Measurements from ENCODE around the gene HYDIN.

- TF ChIP-seq, protein P1, sequence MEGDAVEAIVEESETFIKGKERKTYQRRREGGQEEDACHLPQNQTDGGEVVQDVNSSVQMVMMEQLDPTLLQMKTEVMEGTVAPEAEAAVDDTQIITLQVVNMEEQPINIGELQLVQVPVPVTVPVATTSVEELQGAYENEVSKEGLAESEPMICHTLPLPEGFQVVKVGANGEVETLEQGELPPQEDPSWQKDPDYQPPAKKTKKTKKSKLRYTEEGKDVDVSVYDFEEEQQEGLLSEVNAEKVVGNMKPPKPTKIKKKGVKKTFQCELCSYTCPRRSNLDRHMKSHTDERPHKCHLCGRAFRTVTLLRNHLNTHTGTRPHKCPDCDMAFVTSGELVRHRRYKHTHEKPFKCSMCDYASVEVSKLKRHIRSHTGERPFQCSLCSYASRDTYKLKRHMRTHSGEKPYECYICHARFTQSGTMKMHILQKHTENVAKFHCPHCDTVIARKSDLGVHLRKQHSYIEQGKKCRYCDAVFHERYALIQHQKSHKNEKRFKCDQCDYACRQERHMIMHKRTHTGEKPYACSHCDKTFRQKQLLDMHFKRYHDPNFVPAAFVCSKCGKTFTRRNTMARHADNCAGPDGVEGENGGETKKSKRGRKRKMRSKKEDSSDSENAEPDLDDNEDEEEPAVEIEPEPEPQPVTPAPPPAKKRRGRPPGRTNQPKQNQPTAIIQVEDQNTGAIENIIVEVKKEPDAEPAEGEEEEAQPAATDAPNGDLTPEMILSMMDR (conservative IDR thresholded peaks at IDR 0.05; ENCODE audit: low read depth in 2 of 2), result no peak
- TF ChIP-seq, protein P2, sequence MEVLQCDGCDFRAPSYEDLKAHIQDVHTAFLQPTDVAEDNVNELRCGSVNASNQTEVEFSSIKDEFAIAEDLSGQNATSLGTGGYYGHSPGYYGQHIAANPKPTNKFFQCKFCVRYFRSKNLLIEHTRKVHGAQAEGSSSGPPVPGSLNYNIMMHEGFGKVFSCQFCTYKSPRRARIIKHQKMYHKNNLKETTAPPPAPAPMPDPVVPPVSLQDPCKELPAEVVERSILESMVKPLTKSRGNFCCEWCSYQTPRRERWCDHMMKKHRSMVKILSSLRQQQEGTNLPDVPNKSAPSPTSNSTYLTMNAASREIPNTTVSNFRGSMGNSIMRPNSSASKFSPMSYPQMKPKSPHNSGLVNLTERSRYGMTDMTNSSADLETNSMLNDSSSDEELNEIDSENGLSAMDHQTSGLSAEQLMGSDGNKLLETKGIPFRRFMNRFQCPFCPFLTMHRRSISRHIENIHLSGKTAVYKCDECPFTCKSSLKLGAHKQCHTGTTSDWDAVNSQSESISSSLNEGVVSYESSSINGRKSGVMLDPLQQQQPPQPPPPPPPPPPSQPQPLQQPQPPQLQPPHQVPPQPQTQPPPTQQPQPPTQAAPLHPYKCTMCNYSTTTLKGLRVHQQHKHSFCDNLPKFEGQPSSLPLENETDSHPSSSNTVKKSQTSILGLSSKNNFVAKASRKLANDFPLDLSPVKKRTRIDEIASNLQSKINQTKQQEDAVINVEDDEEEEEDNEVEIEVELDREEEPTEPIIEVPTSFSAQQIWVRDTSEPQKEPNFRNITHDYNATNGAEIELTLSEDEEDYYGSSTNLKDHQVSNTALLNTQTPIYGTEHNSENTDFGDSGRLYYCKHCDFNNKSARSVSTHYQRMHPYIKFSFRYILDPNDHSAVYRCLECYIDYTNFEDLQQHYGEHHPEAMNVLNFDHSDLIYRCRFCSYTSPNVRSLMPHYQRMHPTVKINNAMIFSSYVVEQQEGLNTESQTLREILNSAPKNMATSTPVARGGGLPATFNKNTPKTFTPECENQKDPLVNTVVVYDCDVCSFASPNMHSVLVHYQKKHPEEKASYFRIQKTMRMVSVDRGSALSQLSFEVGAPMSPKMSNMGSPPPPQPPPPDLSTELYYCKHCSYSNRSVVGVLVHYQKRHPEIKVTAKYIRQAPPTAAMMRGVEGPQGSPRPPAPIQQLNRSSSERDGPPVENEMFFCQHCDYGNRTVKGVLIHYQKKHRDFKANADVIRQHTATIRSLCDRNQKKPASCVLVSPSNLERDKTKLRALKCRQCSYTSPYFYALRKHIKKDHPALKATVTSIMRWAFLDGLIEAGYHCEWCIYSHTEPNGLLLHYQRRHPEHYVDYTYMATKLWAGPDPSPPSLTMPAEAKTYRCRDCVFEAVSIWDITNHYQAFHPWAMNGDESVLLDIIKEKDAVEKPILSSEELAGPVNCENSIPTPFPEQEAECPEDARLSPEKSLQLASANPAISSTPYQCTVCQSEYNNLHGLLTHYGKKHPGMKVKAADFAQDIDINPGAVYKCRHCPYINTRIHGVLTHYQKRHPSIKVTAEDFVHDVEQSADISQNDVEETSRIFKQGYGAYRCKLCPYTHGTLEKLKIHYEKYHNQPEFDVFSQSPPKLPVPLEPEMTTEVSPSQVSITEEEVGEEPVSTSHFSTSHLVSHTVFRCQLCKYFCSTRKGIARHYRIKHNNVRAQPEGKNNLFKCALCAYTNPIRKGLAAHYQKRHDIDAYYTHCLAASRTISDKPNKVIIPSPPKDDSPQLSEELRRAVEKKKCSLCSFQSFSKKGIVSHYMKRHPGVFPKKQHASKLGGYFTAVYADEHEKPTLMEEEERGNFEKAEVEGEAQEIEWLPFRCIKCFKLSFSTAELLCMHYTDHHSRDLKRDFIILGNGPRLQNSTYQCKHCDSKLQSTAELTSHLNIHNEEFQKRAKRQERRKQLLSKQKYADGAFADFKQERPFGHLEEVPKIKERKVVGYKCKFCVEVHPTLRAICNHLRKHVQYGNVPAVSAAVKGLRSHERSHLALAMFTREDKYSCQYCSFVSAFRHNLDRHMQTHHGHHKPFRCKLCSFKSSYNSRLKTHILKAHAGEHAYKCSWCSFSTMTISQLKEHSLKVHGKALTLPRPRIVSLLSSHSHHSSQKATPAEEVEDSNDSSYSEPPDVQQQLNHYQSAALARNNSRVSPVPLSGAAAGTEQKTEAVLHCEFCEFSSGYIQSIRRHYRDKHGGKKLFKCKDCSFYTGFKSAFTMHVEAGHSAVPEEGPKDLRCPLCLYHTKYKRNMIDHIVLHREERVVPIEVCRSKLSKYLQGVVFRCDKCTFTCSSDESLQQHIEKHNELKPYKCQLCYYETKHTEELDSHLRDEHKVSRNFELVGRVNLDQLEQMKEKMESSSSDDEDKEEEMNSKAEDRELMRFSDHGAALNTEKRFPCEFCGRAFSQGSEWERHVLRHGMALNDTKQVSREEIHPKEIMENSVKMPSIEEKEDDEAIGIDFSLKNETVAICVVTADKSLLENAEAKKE (CRISPR knock-in tag; IDR thresholded peaks at IDR 0.05), result no peak
- no peak for TF ChIP-seq EZH2phosphoT487 (IDR thresholded peaks at IDR 0.05; ENCODE audit: unreplicated experiment)
- TF ChIP-seq REST (IDR thresholded peaks at IDR 0.05; ENCODE audit: unreplicated experiment), result no peak
- TF ChIP-seq POLR2AphosphoS5 (IDR thresholded peaks at IDR 0.05; ENCODE audit: low read depth), result no peak
- TF ChIP-seq EZH2 (IDR thresholded peaks at IDR 0.05; ENCODE audit: low read depth, unreplicated experiment), result no peak
Measured at GRCh38 chr16:71260995-71261394, 30.5 kb upstream of the HYDIN start.

Data from GM23338 (cell line).